PFSK-1 (cell line): Measurements from ENCODE around the gene TAF8.

ENCODE experiments used
- POLR2AphosphoS5 ChIP-seq: IDR thresholded peaks from 2 replicates; pipeline ENCODE4 v1.6.1; 2012; ENCODE audit warnings: low read depth, mild to moderate bottlenecking, control low read depth, low read length, moderate library complexity
- SIN3A ChIP-seq: IDR thresholded peaks from 2 replicates; pipeline ENCODE4 v1.6.1; 2012; ENCODE audit warnings: mild to moderate bottlenecking, low read length, moderate library complexity, borderline replicate concordance; ENCODE audit not compliant: insufficient read depth
- TAF1 ChIP-seq: IDR thresholded peaks from 2 replicates; pipeline ENCODE4 v1.6.1; 2012; ENCODE audit warnings: low read length, control low read depth, borderline replicate concordance; ENCODE audit not compliant: insufficient read depth
- TF ChIP-seq, protein P1 (sequence below), 2 experiments: IDR thresholded peaks; 2 replicates each; pipeline versions ENCODE4 v1.6.1 to v1.8.0; 2011 to 2012; ENCODE audit warnings: low read depth in 2 of 2, low read length in 2 of 2, control low read depth in 1 of 2, inconsistent platforms in 1 of 2, mild to moderate bottlenecking in 1 of 2, moderate library complexity in 1 of 2; ENCODE audit not compliant: insufficient read depth in 1 of 2

DNA sequence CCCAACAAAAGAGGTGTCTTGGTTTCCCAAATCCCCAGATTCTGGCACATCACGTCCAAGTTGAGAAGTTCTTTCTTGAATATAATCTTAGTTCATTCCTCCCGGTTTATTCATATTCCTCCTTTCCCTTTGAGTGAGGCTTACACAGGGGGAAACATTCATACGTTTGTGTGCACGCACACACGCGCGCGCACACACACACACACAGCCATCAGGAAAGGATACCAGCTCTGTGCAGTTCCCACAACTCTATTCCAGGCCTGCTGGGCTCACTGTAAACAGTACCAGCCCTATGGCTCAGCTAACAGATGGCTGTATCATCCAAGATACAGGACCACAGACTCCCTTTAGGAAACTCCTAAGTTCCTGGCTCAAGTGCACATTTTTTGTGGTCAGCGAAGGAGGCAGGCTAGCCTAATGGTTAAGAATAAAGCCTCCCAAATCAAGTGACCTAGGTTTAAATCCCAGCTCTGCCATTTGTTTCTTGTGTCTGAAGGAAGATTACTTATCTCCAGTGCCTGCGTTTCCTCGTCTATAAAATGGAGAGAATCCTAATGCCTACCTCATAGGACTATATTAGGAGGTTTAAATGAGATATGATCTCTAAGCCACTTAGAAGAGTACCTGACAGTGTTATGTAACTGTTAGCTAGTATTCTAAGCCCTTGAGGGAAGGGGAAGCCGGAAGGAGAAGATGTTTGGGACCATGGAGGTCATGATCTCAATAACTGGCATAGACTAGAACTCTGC lies 3.7 kb upstream of the TAF8 start:
- TF ChIP-seq TAF1 = no peak
- no peak for TF ChIP-seq POLR2AphosphoS5
- TF ChIP-seq, protein P1, sequence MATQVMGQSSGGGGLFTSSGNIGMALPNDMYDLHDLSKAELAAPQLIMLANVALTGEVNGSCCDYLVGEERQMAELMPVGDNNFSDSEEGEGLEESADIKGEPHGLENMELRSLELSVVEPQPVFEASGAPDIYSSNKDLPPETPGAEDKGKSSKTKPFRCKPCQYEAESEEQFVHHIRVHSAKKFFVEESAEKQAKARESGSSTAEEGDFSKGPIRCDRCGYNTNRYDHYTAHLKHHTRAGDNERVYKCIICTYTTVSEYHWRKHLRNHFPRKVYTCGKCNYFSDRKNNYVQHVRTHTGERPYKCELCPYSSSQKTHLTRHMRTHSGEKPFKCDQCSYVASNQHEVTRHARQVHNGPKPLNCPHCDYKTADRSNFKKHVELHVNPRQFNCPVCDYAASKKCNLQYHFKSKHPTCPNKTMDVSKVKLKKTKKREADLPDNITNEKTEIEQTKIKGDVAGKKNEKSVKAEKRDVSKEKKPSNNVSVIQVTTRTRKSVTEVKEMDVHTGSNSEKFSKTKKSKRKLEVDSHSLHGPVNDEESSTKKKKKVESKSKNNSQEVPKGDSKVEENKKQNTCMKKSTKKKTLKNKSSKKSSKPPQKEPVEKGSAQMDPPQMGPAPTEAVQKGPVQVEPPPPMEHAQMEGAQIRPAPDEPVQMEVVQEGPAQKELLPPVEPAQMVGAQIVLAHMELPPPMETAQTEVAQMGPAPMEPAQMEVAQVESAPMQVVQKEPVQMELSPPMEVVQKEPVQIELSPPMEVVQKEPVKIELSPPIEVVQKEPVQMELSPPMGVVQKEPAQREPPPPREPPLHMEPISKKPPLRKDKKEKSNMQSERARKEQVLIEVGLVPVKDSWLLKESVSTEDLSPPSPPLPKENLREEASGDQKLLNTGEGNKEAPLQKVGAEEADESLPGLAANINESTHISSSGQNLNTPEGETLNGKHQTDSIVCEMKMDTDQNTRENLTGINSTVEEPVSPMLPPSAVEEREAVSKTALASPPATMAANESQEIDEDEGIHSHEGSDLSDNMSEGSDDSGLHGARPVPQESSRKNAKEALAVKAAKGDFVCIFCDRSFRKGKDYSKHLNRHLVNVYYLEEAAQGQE (IDR thresholded peaks at IDR 0.05; ENCODE audit: insufficient read depth in 1 of 2, low read depth in 2 of 2, low read length in 2 of 2) = no peak
- no peak for TF ChIP-seq SIN3A
